ENCODE results near the gene WIF1.

DNA sequence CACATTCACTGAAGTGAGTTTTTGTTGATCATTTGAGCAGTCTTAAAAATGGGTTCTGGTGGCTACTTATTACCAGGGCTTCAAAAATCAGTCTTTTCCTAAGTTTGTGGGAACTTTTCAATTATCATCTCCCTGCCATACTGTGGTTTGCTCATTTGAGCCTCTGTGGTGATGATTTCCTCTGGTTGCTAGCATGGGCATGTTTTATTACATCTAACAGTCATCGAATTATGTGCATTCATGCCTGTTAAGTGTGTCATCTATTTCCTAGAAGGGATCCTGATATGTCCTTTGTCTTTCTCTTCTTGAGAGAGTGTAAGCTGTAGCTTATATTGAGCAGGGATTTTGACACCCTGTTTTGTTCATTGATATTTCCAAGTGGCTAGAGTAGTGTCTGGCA is 116.8 kb downstream of the WIF1 start:
- no peak for TF ChIP-seq CTCF (IDR thresholded peaks at IDR 0.05)
- TF ChIP-seq POLR2A (IDR thresholded peaks at IDR 0.05): no peak

Measured in Peyer's patch (tissue), 4 donors.